ENCODE results near the gene KRTAP1-4.

KRTAP1-4 gene

GRCh38 chr17:41013181-41013580 lies 16.8 kb downstream of the KRTAP1-4 start:
- no peak for TF ChIP-seq ZNF132 (tag by site-specific recombination; IDR thresholded peaks at IDR 0.05; ENCODE audit: borderline replicate concordance)
- TF ChIP-seq ZNF354C (tag by site-specific recombination; IDR thresholded peaks at IDR 0.05; ENCODE audit: borderline replicate concordance, low read depth) = no peak
- no peak for TF ChIP-seq ZNF768 (tag by site-specific recombination; IDR thresholded peaks at IDR 0.05)
- Histone ChIP-seq H3K9me3 (ENCODE audit: control insufficient read depth, insufficient read depth, low read depth, low read length) (no peaks in the 10 kb centered on the region), H3K27ac (ENCODE audit: extremely low read depth, low read depth, low read length) (no peak overlapping the region), H3K4me3 (ENCODE audit: low read depth, low read length) (no peak overlapping the region), H3K4me1 (ENCODE audit: control insufficient read depth, insufficient read depth, low read length) (no peaks in the 10 kb centered on the region), H3K36me3 (ENCODE audit: control insufficient read depth in 2 of 2, insufficient read depth in 1 of 2, low read length in 2 of 2) (no peaks in the 10 kb centered on the region)
- CTCF ChIA-PET = interaction anchor here (0.6 to 1.2 kb wide), 2 partner anchors 317 to 394 kb away, joined by 4 read pairs; no protein-coding TSS in a partner anchor
- POLR2A ChIA-PET = no interaction called here

- Histone ChIP-seq H3K9me3 (ENCODE audit: control insufficient read depth, insufficient read depth, low read depth, low read length) (no peaks in the 10 kb centered on the region), H3K27ac (ENCODE audit: extremely low read depth, low read depth, low read length) (no peak overlapping the region), H3K4me3 (ENCODE audit: low read depth, low read length) (no peak overlapping the region), H3K4me1 (ENCODE audit: control insufficient read depth, insufficient read depth, low read length) (no peaks in the 10 kb centered on the region), H3K36me3 (ENCODE audit: control insufficient read depth in 2 of 2, insufficient read depth in 1 of 2, low read length in 2 of 2) (no peaks in the 10 kb centered on the region)
- POLR2A ChIA-PET = no interaction called here
- TF ChIP-seq ZNF670 (tag by site-specific recombination; IDR thresholded peaks at IDR 0.05; ENCODE audit: low read depth) (no peak), ZNF169 (tag by site-specific recombination; IDR thresholded peaks at IDR 0.05) (no peak), ZNF585B (tag by site-specific recombination; IDR thresholded peaks at IDR 0.05) (no peak), ZNF624 (tag by site-specific recombination; IDR thresholded peaks at IDR 0.05) (no peak), HOXC10 (CRISPR knock-in tag; IDR thresholded peaks at IDR 0.05) (no peak), KLF9 (tag by site-specific recombination; IDR thresholded peaks at IDR 0.05; ENCODE audit: low read depth) (no peak), ZNF423 (tag by site-specific recombination; IDR thresholded peaks at IDR 0.05) (no peak)
- TF ChIP-seq, protein P1, sequence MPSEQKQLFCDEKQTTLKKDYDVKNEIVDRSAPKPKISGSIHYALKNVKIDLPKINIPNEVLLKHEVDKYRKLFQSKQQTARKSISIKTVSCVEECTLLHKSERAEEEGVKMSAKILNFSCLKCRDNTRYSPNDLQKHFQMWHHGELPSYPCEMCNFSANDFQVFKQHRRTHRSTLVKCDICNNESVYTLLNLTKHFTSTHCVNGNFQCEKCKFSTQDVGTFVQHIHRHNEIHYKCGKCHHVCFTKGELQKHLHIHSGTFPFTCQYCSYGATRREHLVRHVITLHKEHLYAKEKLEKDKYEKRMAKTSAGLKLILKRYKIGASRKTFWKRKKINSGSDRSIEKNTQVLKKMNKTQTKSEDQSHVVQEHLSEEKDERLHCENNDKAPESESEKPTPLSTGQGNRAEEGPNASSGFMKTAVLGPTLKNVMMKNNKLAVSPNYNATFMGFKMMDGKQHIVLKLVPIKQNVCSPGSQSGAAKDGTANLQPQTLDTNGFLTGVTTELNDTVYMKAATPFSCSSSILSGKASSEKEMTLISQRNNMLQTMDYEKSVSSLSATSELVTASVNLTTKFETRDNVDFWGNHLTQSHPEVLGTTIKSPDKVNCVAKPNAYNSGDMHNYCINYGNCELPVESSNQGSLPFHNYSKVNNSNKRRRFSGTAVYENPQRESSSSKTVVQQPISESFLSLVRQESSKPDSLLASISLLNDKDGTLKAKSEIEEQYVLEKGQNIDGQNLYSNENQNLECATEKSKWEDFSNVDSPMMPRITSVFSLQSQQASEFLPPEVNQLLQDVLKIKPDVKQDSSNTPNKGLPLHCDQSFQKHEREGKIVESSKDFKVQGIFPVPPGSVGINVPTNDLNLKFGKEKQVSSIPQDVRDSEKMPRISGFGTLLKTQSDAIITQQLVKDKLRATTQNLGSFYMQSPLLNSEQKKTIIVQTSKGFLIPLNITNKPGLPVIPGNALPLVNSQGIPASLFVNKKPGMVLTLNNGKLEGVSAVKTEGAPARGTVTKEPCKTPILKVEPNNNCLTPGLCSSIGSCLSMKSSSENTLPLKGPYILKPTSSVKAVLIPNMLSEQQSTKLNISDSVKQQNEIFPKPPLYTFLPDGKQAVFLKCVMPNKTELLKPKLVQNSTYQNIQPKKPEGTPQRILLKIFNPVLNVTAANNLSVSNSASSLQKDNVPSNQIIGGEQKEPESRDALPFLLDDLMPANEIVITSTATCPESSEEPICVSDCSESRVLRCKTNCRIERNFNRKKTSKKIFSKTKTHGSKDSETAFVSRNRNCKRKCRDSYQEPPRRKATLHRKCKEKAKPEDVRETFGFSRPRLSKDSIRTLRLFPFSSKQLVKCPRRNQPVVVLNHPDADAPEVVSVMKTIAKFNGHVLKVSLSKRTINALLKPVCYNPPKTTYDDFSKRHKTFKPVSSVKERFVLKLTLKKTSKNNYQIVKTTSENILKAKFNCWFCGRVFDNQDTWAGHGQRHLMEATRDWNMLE (tag by site-specific recombination; conservative IDR thresholded peaks at IDR 0.05; ENCODE audit: low read depth) = no peak
- CTCF ChIA-PET = no interaction called here
Measured at GRCh38 chr17:41012326-41013120, 17.5 kb downstream of the KRTAP1-4 start.

- no peaks in the 10 kb centered on the region for H3K36me3 ChIP-seq (ENCODE audit: control insufficient read depth in 2 of 2, insufficient read depth in 1 of 2, low read length in 2 of 2)
- POLR2A ChIA-PET = no interaction called here
- no peaks in the 10 kb centered on the region for H3K4me1 ChIP-seq (ENCODE audit: control insufficient read depth, insufficient read depth, low read length)
- no peak overlapping the region for H3K4me3 ChIP-seq (ENCODE audit: low read depth, low read length)
- CTCF ChIA-PET = interaction anchor here (0.7 kb wide), 1 partner anchor 44 kb away, joined by 3 read pairs; no protein-coding TSS in a partner anchor
- H3K9me3 ChIP-seq (ENCODE audit: control insufficient read depth, insufficient read depth, low read depth, low read length) = no peaks in the 10 kb centered on the region
- TF ChIP-seq ZNF473 (tag by site-specific recombination; IDR thresholded peaks at IDR 0.05) (no peak), ZBTB21 (tag by site-specific recombination; IDR thresholded peaks at IDR 0.05) (no peak), ZNF157 (tag by site-specific recombination; IDR thresholded peaks at IDR 0.05) (no peak), ZNF561 (tag by site-specific recombination; IDR thresholded peaks at IDR 0.05; ENCODE audit: borderline replicate concordance) (no peak), ZNF654 (tag by site-specific recombination; IDR thresholded peaks at IDR 0.05; ENCODE audit: low read depth) (no peak), ZNF292 (tag by site-specific recombination; IDR thresholded peaks at IDR 0.05; ENCODE audit: borderline replicate concordance, low read depth) (no peak), ZNF24 (tag by site-specific recombination; IDR thresholded peaks at IDR 0.05) (no peak), YY1 (tag by site-specific recombination; IDR thresholded peaks at IDR 0.05) (no peak), ZBTB10 (tag by site-specific recombination; IDR thresholded peaks at IDR 0.05) (no peak), SALL2 (tag by site-specific recombination; IDR thresholded peaks at IDR 0.05; ENCODE audit: borderline replicate concordance) (no peak)
- TF ChIP-seq, protein P2, sequence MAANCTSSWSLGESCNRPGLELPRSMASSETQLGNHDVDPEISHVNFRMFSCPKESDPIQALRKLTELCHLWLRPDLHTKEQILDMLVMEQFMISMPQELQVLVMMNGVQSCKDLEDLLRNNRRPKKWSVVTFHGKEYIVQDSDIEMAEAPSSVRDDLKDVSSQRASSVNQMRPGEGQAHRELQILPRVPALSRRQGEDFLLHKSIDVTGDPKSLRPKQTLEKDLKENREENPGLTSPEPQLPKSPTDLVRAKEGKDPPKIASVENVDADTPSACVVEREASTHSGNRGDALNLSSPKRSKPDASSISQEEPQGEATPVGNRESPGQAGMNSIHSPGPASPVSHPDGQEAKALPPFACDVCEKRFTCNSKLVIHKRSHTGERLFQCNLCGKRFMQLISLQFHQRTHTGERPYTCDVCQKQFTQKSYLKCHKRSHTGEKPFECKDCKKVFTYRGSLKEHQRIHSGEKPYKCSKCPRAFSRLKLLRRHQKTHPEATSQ (tag by site-specific recombination; IDR thresholded peaks at IDR 0.05) = no peak
- H3K27ac ChIP-seq (ENCODE audit: extremely low read depth, low read depth, low read length) = no peak overlapping the region
Measured at GRCh38 chr17:41010441-41010840, 19.6 kb downstream of the KRTAP1-4 start.

All from HEK293 (cell line).